GM18870 (cell line): ENCODE measurements around the gene KCNQ1.
A peak's percentile ranks its signal among the peaks of the same experiment; 100 is the strongest.

Experiments used
- ATAC-seq: cut with Tn5 transposase; IDR thresholded peaks from one replicate; pipeline ENCODE4 v1.9.1; 2021; ENCODE audit warnings: moderate library complexity; ENCODE audit not compliant: unreplicated experiment

The KCNQ1 gene, protein sequence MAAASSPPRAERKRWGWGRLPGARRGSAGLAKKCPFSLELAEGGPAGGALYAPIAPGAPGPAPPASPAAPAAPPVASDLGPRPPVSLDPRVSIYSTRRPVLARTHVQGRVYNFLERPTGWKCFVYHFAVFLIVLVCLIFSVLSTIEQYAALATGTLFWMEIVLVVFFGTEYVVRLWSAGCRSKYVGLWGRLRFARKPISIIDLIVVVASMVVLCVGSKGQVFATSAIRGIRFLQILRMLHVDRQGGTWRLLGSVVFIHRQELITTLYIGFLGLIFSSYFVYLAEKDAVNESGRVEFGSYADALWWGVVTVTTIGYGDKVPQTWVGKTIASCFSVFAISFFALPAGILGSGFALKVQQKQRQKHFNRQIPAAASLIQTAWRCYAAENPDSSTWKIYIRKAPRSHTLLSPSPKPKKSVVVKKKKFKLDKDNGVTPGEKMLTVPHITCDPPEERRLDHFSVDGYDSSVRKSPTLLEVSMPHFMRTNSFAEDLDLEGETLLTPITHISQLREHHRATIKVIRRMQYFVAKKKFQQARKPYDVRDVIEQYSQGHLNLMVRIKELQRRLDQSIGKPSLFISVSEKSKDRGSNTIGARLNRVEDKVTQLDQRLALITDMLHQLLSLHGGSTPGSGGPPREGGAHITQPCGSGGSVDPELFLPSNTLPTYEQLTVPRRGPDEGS

GRCh38 chr11:2444821-2445745 lies at the start of gene KCNQ1:
KCNQ1 (plus strand) TSS chr11:2445008; CDS start chr11:2445099, 91 bp downstream.
- ATAC-seq = no peak

GRCh38 chr11:2395211-2395730 lies 49.5 kb upstream of the KCNQ1 start:
- no peak for ATAC-seq

DNA sequence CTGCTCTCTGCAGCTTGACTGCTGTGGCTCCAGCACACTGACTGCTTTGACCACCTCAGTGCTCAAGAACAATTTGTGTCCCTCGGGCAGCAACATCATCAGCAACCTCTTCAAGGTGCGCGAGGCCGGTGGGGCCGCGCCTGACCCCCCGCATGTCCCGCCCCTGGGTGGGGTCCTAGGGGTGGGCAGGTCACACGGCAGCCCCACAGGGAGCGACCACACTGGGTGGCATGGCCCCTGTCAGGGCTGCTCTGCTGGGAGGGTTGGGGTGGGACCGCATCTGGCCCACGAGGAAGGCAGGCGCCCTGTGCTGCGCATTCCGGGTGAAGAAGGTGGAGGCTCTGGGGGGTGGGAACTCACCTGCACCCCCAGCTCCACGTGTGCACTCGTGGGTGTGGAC lies 49.0 kb upstream of the KCNQ1 start:
- ATAC-seq = no peak

- ATAC-seq = no peak
Observed at GRCh38 chr11:2396471-2396870, 48.3 kb upstream of the KCNQ1 start.

- no peak for ATAC-seq
Observed at GRCh38 chr11:2397005-2397404, 47.8 kb upstream of the KCNQ1 start.

DNA sequence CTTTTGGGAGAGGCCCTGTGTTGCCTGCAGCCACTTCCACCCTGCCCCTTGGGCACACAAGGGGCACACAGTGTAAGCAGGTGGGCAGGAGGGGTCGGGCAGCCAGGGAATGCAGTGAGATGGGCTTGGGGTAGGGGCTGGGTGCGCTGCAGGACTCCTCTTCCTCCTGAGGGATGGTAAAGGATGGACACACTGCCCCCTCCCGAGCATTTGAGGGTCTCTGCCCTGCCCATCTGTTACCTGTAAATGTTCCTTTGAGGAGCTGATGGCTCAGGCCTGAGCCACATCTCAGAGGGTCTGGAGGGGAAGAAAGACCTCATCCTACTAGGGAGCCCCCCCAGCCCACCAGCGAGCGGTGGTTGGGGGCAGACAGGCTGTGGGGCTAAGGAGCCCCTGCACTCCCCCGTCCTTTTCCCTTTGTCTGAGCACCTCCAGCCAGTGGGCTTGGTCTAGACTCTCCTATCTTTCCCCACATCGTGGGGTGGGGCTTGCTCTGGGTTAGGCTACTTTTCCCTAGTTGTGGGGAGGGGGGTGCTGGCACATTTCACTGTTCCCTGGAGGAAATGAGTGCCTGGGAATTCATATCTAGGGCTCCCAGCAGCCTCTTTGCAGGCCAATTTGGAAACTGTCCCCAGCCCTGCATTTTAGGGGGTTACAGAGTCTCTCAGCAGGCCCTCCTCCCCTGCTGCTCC lies 46.0 kb upstream of the KCNQ1 start:
- ATAC-seq = no peak

GRCh38 chr11:2399488-2400068 lies 45.2 kb upstream of the KCNQ1 start:
- no peak for ATAC-seq

GRCh38 chr11:2400069-2400761 lies 44.6 kb upstream of the KCNQ1 start, which contains the start of gene TSSC4:
TSSC4 (plus strand) TSS chr11:2400750; CDS start chr11:2402634, 1,884 bp downstream.
- peak; percentile 78 for ATAC-seq

DNA sequence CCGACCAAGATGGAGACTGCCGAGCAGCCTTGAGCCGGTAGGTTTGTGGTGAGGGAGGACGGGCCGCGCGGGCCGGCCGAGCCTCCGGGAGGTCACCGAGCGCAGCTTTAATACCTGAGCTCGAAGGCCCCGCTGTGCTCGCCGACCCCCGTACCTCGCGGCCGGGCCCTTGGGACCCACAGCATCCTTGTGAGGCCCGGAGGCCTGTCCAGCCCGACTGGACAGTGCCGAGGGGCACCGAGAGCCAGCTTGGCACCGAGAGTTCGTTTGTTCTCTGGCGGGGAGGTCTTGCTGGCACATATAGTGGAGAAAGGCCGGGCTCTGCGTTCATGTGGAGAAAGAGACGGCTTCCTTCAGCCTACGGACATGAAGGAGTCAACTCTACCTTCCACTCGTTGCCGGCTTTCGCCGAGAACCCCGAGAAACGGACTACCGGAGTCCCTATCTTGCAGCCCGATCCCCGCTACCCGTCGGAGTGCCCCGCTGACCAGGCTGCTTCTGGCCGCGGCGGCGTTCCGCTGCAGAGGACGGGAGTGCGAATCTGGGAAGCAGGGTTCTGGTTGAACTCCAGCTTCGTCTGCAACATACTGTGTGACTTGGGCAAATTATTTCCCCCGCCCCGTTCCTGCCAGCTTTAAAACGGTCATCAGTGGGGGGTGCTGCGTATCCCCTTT lies 43.9 kb upstream of the KCNQ1 start:
- peak; percentile 6 for ATAC-seq

DNA sequence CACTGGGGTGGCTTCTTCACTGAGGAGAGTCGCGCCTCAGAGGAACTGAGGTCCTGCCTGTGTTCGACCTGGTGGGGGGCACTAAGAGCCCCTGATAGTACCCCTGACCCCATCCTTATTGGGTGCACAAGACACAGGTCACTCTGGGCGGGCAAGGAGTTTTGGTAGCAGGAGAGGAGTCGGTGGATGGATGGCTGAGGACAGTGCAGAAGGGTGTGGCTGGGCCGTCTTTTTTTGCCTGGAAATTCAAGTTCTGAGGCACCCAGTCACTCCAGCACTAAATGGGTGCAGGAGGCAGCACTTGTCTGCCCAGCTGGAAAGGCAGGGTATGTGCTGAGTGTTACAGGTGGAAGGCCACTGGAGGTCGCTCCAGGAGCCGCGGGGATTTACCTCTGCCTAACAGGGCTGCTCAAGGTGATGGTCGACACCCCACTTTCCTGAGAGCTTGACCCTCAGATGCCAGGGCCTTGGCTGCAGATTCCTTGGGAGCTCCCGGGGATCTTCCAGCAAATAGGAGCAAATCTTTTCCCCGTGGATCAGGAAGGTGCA lies 43.3 kb upstream of the KCNQ1 start:
- no peak for ATAC-seq

GRCh38 chr11:2402106-2402505 lies 42.7 kb upstream of the KCNQ1 start:
- ATAC-seq = no peak

GRCh38 chr11:2402890-2403645 lies 41.7 kb upstream of the KCNQ1 start:
- no peak for ATAC-seq

DNA sequence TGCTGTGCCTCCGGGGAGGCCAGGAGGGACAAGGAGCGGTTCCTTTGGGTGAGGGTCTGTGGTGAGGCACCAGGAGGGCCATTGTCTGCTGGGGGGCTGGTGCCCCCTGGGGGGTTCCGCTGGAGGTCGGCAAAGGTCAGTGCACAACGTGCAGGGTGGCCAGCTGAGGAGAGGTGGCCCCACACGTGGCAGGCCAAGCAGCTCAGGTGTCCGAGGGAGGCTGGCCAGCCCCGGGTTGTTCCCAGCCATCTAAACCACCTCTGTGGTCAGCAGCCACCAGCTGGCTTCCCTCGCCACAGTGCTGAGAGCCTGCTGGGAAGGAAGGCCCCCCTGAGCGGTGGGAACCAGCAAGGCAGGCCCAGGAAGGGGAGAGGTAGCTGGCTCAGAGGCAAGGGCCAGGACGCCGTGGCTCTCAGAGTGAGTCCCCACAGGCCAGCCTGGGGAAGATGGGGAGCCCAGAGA lies 40.0 kb upstream of the KCNQ1 start:
- ATAC-seq = no peak

DNA sequence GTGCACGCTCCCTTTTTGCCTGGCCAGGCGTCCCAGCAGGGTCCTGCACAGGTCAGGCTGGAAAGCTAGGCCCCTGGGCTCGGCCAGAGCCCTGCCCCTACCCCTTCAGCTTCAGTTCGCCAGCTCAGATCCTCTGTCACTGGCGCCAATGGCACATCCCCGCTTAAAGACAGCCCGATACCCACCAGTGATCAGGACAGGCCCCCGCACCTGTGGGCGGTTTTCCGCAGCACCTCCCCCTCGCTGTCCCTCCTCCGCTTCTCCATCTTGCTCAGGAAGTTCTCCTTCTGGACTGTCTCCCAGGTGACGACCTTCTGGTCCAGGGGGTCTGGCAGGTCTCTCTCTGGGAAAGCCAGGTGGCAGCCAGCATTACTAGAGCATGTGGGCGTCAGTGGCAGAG lies 38.4 kb upstream of the KCNQ1 start:
- no peak for ATAC-seq

DNA sequence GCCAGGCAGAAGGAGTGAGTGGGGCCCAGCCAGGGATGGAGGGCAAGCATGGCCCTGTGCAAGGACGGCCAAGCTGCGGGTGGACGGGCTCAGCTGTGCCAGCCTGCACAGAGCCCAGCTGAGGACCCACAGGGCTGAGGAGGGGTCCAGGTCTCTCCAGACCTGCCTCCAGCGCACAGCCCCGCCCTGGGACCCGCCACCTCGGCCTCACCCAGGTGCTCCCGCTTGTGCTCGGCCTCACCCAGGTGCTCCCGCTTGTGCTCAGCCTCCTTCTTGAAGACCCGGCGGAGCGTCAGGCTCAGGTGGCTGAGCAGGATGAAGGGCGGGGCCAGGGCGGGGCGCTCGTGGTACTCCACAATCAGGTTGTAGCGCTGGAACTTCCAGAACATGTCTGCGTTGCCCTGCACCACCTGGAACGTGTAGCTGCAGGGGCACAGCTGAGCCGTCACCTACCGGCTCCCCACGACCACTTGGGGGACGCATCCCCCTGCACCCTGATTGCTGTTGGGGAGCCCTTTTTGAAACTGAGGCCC lies 37.9 kb upstream of the KCNQ1 start:
- no peak for ATAC-seq

GRCh38 chr11:2408671-2409070 lies 36.1 kb upstream of the KCNQ1 start:
- ATAC-seq = no peak

DNA sequence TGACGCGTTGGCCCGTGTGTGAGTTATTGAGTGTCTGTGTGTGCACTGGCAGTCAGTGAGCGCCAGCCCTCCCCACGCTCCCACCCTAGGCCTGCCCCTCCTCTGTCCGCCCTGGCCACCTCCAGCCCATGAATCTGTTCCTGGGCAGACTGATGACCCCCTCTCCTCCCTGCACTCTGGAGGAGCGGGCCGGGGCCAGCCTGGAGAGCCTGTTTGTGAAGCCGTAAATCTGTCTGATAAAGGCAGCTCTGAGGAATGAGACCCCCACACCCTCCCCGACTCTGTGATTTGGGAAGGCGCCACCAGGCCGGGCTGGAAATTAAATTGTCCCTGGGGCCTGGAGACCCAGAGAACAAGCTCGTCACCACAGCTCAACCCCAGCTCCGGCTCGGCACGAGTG lies 35.7 kb upstream of the KCNQ1 start:
- ATAC-seq = no peak
